DND-41 (cell line): ENCODE results near the gene FRS2.

Experiments
- CTCF ChIP-seq: IDR thresholded peaks from 2 replicates; pipeline ENCODE4 v1.5.1; 2012; ENCODE audit warnings: borderline replicate concordance, low read length, moderate library complexity, mild to moderate bottlenecking; ENCODE audit not compliant: poor library complexity, severe bottlenecking; ENCODE audit errors: extremely low read depth
- EZH2 ChIP-seq: IDR thresholded peaks from 3 replicates; pipeline ENCODE4 v1.6.1; 2012; ENCODE audit warnings: borderline replicate concordance, low read depth, mild to moderate bottlenecking, moderate library complexity, low read length, inconsistent platforms; ENCODE audit not compliant: severe bottlenecking

GRCh38 chr12:69447892-69448291, 22.3 kb upstream of the FRS2 start:
- no peak for TF ChIP-seq CTCF
- TF ChIP-seq EZH2, result no peak
